Mesendoderm (in vitro differentiated cells): Measurements from ENCODE around the gene DLL1.

Source experiments
- DNase-seq: peaks from one replicate; pipeline ENCODE4 v3.0.0; 2013
- H2AK5ac ChIP-seq: 2 replicates; pipeline ENCODE4 v1.6.1; 2013; ENCODE audit warnings: low read length, inconsistent platforms
- H2BK120ac ChIP-seq: 2 replicates; pipeline ENCODE4 v1.6.1; 2013; ENCODE audit warnings: low read depth, mild to moderate bottlenecking, low read length, moderate library complexity, mixed read lengths
- H2BK15ac ChIP-seq: replicated peaks from 2 replicates; pipeline ENCODE4 v1.6.1; 2013; ENCODE audit warnings: low read depth, mild to moderate bottlenecking, moderate library complexity
- H2BK5ac ChIP-seq: 2 replicates; pipeline ENCODE4 v1.6.1; 2013; ENCODE audit warnings: low read length, inconsistent platforms
- H3K18ac ChIP-seq: 2 replicates; pipeline ENCODE4 v1.6.1; 2013; ENCODE audit warnings: mild to moderate bottlenecking, low read length, mixed read lengths
- H3K23ac ChIP-seq: one replicate; pipeline ENCODE4 v1.6.1; 2013; ENCODE audit warnings: low read length
- H3K27ac ChIP-seq: 2 replicates; pipeline ENCODE4 v1.5.1; 2013; ENCODE audit warnings: low read depth, mild to moderate bottlenecking, inconsistent platforms, low read length, moderate library complexity
- H3K27me3 ChIP-seq: 2 replicates; pipeline ENCODE4 v1.6.1; 2013; ENCODE audit warnings: low read length, control low read depth, mild to moderate bottlenecking, inconsistent platforms; ENCODE audit not compliant: insufficient read depth, poor library complexity
- H3K36me3 ChIP-seq: 2 replicates; pipeline ENCODE4 v1.6.1; 2013; ENCODE audit warnings: low read length, inconsistent platforms; ENCODE audit not compliant: control insufficient read depth, insufficient read depth
- H3K4ac ChIP-seq: one replicate; pipeline ENCODE4 v1.6.1; 2013; ENCODE audit warnings: low read depth, mild to moderate bottlenecking, low read length, moderate library complexity
- H3K4me1 ChIP-seq: 2 replicates; pipeline ENCODE4 v1.6.1; 2013; ENCODE audit warnings: low read depth, low read length, inconsistent platforms; ENCODE audit not compliant: control insufficient read depth
- H3K4me2 ChIP-seq: 2 replicates; pipeline ENCODE4 v1.6.1; 2013; ENCODE audit warnings: low read length
- H3K4me3 ChIP-seq: 2 replicates; pipeline ENCODE4 v1.5.1; 2013; ENCODE audit warnings: mild to moderate bottlenecking, low read length
- H3K56ac ChIP-seq: one replicate; pipeline ENCODE4 v1.6.1; 2013; ENCODE audit warnings: low read length
- H3K79me1 ChIP-seq: 2 replicates; pipeline ENCODE4 v1.6.1; 2013; ENCODE audit warnings: low read length, inconsistent platforms
- H3K79me2 ChIP-seq: 2 replicates; pipeline ENCODE4 v1.6.1; 2013; ENCODE audit warnings: mild to moderate bottlenecking, low read length; ENCODE audit not compliant: control insufficient read depth, insufficient read depth
- H3K9ac ChIP-seq: 2 replicates; pipeline ENCODE4 v1.6.1; 2013; ENCODE audit warnings: low read length, inconsistent platforms
- H4K5ac ChIP-seq: one replicate; pipeline ENCODE4 v1.6.1; 2013; ENCODE audit warnings: low read length
- H4K8ac ChIP-seq: one replicate; pipeline ENCODE4 v1.6.1; 2013; ENCODE audit warnings: low read depth, mild to moderate bottlenecking, control low read depth, low read length, moderate library complexity
- WGBS: extraction: QIAGEN DNeasy Blood & Tissue Kit; methylation state at CpG from one replicate; pipeline ENCODE4 v1.1.7; 2013; ENCODE audit warnings: low lambda C conversion rate, missing lambda C conversion rate; ENCODE audit not compliant: insufficient coverage; ENCODE audit errors: extremely low coverage; 5-methylcytosine and 5-hydroxymethylcytosine counted together

The DLL1 gene

DNA sequence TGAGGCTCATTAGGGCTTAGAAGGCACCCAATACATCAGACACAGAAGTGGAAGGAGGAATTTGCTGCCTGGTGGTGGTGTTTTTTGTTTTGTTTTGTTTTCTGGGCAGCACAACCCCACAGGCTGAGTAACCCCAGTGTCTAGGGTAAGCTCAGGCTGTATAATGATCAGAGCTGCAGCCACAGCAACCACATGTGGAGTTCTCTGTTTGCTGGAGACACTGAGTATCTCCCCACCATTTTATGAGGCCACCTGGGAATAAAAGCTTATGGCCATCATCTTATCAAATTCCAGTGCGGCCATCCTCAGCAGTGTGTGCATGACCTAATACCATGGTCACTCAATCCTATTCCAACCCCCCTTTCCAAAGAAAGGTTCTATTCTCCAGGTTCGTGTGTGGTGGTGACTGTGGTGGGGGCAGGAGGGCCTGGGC, 3.4 kb upstream of the DLL1 start:
- H3K9ac ChIP-seq, result no peak overlapping the region
- H4K8ac ChIP-seq, result no peak overlapping the region
- H3K36me3 ChIP-seq, result no peaks in the 10 kb centered on the region
- no peak overlapping the region for H4K5ac ChIP-seq
- no peak for DNase-seq
- no peak overlapping the region for H3K18ac ChIP-seq
- H3K23ac ChIP-seq, result no peak overlapping the region
- no peak overlapping the region for H2AK5ac ChIP-seq
- no peak overlapping the region for H3K4ac ChIP-seq
- no CpG with 5 or more reads among the region's 2 CpGs for WGBS
- H2BK15ac ChIP-seq, result no peak overlapping the region
- no peak overlapping the region for H2BK120ac ChIP-seq
- no peak overlapping the region for H2BK5ac ChIP-seq
- H3K27ac ChIP-seq, result no peak overlapping the region
- no peak overlapping the region for H3K4me3 ChIP-seq
- no peak overlapping the region for H3K56ac ChIP-seq
- H3K4me1 ChIP-seq, result no peaks in the 10 kb centered on the region
- peaks cover 79% of the 10 kb centered on the region for H3K27me3 ChIP-seq
- no peak overlapping the region for H3K4me2 ChIP-seq
- no peaks in the 10 kb centered on the region for H3K79me1 ChIP-seq
- H3K79me2 ChIP-seq, result no peaks in the 10 kb centered on the region

DNA sequence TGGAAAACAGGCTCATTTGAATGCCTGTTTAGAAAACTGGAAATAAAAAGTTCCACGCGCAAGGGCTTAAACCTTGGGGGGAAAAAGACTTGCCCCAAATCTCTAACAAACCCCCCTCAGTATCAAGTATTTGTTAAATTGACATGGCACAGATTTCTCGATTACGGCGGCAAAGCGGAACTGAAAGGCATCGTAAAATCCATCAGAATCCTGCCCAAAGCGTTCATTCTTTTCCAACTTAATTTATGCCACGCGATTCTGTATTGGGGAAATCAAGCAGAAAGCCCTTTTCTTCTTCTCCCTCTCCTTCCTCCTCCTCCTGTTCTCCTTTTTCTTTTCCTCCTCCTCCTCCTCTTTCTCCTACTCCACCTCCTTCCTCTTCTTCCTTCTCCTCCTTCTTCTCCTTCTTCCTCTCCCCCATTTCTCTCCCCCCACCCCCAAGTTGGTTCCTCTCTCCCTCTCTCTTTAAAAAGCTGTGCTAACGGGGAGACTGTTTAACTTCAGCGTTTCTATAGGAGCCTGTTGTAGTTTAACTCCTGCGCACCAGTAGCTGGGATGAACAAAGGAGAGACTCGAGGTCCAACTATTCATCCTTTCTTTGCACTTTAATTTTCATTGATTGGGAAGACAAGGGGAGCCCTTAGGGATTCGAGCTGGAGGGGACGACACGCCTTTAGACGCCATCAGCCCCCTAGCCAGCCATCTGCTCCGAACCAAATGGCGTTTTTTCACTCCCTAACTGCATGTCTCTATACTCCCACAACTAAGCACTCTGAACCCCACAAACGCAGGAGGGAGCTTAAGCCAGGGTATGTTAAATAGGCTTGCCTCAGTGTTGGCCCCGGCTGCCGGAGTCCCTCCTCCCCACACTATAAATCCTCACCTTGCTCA, 2.7 kb upstream of the DLL1 start:
- Histone ChIP-seq H3K4me2 (no peak overlapping the region), H3K27ac (no peak overlapping the region), H2BK120ac (no peak overlapping the region), H3K4me1 (no peaks in the 10 kb centered on the region), H3K27me3 (peaks cover 81% of the 10 kb centered on the region), H4K8ac (no peak overlapping the region), H3K79me1 (no peaks in the 10 kb centered on the region), H3K79me2 (no peaks in the 10 kb centered on the region), H4K5ac (no peak overlapping the region), H3K4me3 (no peak overlapping the region), H2AK5ac (no peak overlapping the region), H3K23ac (no peak overlapping the region), H3K36me3 (no peaks in the 10 kb centered on the region), H3K56ac (no peak overlapping the region), H3K9ac (no peak overlapping the region), H3K4ac (no peak overlapping the region), H3K18ac (no peak overlapping the region), H2BK15ac (no peak overlapping the region), H2BK5ac (no peak overlapping the region)
- no CpG with 5 or more reads among the region's 23 CpGs for WGBS
- DNase-seq, result no peak

DNA sequence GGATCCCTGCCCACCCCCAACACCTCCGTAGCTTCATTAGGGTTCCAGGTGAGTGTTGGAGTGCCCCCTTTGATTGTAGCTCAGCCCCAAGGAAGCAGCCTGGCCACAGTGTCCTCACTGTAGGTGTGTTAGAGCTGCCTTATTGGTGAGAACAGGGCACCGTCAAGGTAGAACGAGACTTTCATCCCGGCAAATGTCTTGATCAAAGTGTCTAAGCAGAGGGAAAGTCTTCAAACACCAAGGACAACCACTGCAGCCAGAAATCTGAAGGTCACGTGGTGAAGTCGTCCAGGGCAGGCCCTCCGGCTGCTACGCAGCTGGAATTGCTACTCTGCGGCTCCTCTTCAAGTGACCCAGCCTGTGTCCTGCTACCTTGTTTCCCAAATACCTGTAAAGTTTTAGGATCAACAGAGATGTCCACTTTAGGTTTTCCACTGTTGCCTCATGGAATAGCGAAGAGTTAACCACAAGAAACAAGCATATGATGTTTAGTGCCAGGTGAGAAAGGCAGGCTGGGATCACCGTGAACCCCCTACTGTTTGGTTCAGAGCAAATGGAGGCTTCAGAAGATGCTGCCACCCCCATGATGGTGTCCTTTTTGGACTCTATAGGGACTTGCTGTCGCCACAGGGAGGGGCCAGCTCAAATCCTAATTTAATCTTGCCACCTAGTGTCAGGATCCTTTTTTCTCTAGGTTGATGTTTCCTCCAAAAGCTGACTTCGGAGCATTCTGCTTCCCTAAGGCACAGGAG, 1.7 kb upstream of the DLL1 start:
- no peak overlapping the region for H3K9ac ChIP-seq
- H3K79me1 ChIP-seq, result no peaks in the 10 kb centered on the region
- no peaks in the 10 kb centered on the region for H3K36me3 ChIP-seq
- H4K8ac ChIP-seq, result no peak overlapping the region
- no peaks in the 10 kb centered on the region for H3K79me2 ChIP-seq
- H3K56ac ChIP-seq, result no peak overlapping the region
- H3K4me2 ChIP-seq, result no peak overlapping the region
- no peaks in the 10 kb centered on the region for H3K4me1 ChIP-seq
- no CpG with 5 or more reads among the region's 13 CpGs for WGBS
- H3K18ac ChIP-seq, result no peak overlapping the region
- no peak overlapping the region for H3K27ac ChIP-seq
- H2BK15ac ChIP-seq, result no peak overlapping the region
- H3K4ac ChIP-seq, result no peak overlapping the region
- peaks cover 83% of the 10 kb centered on the region for H3K27me3 ChIP-seq
- no peak overlapping the region for H3K4me3 ChIP-seq
- H2BK120ac ChIP-seq, result no peak overlapping the region
- H3K23ac ChIP-seq, result no peak overlapping the region
- H2BK5ac ChIP-seq, result no peak overlapping the region
- H2AK5ac ChIP-seq, result no peak overlapping the region
- DNase-seq, result peak; percentile 71
- no peak overlapping the region for H4K5ac ChIP-seq

DNA sequence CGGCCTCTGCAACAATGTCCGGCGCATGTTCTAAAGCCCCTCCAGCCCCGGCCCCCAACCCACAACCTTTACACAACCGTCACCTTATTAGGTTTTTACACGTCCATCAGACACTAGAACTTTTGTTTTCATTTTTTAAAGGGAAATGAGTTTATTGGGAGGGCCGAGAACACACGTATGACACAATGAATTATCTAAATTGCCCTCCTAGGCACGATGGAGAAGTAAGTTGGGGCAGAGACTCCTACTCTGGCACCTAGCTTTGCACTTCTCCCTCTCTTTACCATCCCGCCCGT, 1.2 kb upstream of the DLL1 start:
- Histone ChIP-seq H2AK5ac (no peak overlapping the region), H3K79me1 (no peaks in the 10 kb centered on the region), H3K23ac (no peak overlapping the region), H3K27me3 (peaks cover 84% of the 10 kb centered on the region), H3K36me3 (no peaks in the 10 kb centered on the region), H3K4me1 (no peaks in the 10 kb centered on the region), H3K79me2 (no peaks in the 10 kb centered on the region), H3K27ac (no peak overlapping the region), H3K18ac (no peak overlapping the region), H3K4me2 (no peak overlapping the region), H2BK5ac (no peak overlapping the region), H4K5ac (no peak overlapping the region), H2BK120ac (no peak overlapping the region), H3K4ac (no peak overlapping the region), H3K9ac (no peak overlapping the region), H4K8ac (no peak overlapping the region), H3K4me3 (no peak overlapping the region), H3K56ac (no peak overlapping the region), H2BK15ac (no peak overlapping the region)
- DNase-seq, result no peak
- no CpG with 5 or more reads among the region's 11 CpGs for WGBS

DNA sequence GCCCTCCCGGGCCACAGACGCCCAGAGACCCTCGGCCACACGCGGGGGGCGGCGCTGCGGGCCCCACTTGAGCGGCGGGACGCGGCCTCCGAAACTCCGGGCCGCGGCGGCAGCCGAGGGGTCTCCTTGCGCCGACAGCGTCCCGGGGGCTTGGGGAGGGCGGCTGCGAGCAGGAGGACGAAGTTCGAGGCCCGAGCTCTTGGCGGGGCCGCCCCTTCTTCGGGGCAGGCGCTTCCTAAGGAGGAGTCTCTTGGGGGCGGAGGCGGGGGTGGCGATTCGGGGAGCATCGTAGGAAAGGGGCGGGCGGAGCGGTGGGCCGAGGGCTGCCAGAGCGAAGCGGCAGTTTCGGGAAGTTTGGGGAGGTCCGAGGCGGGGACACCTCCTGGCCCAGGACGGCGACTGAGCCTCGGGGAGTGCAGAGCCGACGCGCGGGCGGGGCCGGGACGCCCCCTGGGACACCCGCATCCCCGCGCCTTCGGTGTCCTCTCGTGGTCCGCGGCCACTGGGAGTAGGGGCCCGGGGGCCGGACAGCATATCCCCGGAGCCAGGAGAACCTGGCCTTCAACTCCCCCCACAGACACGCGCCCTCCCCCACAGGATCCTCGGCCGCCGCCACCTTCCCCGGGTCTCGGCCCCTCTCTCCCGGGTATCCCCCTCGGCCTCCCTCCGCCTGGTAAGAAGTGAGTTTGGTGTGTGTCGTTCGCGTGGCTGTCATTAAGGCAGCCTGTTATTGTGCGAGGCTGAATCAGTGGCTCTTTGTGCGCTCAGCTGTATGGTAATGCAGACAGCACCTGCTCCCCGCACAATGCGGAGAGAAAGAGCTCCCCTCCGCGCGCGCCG, 613 bp upstream of the DLL1 start:
- Histone ChIP-seq H3K18ac (no peak overlapping the region), H3K9ac (peak overlapping the region; percentile 42), H4K8ac (no peak overlapping the region), H3K79me1 (no peaks in the 10 kb centered on the region), H3K23ac (no peak overlapping the region), H2AK5ac (no peak overlapping the region), H2BK120ac (no peak overlapping the region), H3K36me3 (no peaks in the 10 kb centered on the region), H2BK15ac (no peak overlapping the region), H3K56ac (peak overlapping the region; percentile 34), H3K4me2 (peak overlapping the region; percentile 44), H3K27me3 (peaks cover 81% of the 10 kb centered on the region), H3K4me1 (no peaks in the 10 kb centered on the region), H3K4ac (no peak overlapping the region), H3K4me3 (no peak overlapping the region), H4K5ac (no peak overlapping the region), H2BK5ac (no peak overlapping the region), H3K79me2 (no peaks in the 10 kb centered on the region), H3K27ac (no peak overlapping the region)
- DNase-seq, result peak; percentile 58
- no CpG with 5 or more reads among the region's 87 CpGs for WGBS
